ENCODE data around the gene SLC2A1. TPM values are rescaled to one million over a fixed set of nuclear protein-coding genes. Genes with fewer than 3 reads are reported as not detected.
"Not testable (repeated sequence)": the region's sequence is repeated elsewhere in the genome, so short reads cannot be mapped to it uniquely, and the experiment has no call there.

Gene SLC2A1
- total RNA-seq, 1 experiment from 2014 or later: 83.8 TPM

DNA sequence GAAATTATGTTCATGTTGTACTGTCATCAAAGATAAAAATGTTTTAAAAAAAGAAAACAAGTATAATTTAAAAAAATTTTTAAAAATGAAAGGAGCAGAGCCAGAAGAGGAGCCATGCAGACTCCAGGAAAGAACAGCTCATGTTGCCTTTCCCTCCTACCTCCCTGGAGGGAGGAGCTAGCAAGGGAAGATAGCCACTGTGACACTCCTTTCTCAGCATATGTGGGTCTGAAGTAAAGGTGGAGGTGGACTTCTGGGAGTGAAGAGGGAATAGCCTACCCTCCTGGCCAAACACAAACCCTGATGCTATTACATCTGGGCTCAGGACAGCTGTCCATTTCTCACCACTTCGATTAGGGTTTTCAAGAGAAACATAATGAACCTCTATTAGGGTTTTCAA lies 54.2 kb downstream of the SLC2A1 start:
- no peaks in the 10 kb centered on the region for H3K79me2 ChIP-seq (ENCODE audit: low read length)
- no peak overlapping the region for H3K4me3 ChIP-seq (ENCODE audit: low read length)
- DNase-seq: peak; percentile 17
- no peaks in the 10 kb centered on the region for H4K20me1 ChIP-seq (ENCODE audit: insufficient read depth, low read depth, low read length)
- H3K9ac ChIP-seq (ENCODE audit: low read length): no peak overlapping the region
- no peaks in the 10 kb centered on the region for H3K9me3 ChIP-seq (ENCODE audit: low read length)
- H2AFZ ChIP-seq (ENCODE audit: low read length): no peak overlapping the region
- no peaks in the 10 kb centered on the region for H3K36me3 ChIP-seq (ENCODE audit: insufficient read depth, low read length)
- H3K4me2 ChIP-seq (ENCODE audit: low read depth, low read length, poor library complexity, severe bottlenecking): no peak overlapping the region
- no peak overlapping the region for H3K27ac ChIP-seq (ENCODE audit: low read length)
- no peaks in the 10 kb centered on the region for H3K27me3 ChIP-seq (ENCODE audit: low read length)
- H3K4me1 ChIP-seq (ENCODE audit: low read length): no peaks in the 10 kb centered on the region
- H3K9me2 ChIP-seq (replicated peaks; ENCODE audit: insufficient read depth, low read length): no peaks in the 10 kb centered on the region

DNA sequence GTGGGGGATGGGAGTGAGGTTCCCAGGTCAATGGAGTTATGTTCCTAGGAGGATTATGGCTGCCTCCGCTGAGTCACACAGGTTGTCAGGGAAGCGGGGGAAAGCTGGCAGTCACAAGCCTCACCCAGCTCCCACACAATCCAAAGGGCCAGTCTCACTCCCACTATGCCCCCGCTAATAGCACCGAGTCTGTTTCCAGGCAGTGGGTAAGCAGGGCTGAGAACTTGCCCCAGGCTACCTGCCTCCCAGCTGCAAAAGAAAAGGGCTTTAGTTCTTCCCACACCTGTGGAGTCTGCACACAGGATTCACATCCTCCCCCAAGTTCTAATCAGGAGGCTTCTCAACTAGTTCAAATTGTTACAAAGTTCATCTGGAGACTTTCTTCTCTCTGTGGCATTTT lies 58.7 kb downstream of the SLC2A1 start:
- H3K79me2 ChIP-seq (ENCODE audit: low read length); H3K4me2 ChIP-seq (ENCODE audit: low read depth, low read length, poor library complexity, severe bottlenecking); H3K27me3 ChIP-seq (ENCODE audit: low read length); DNase-seq; H3K9me2 ChIP-seq (replicated peaks; ENCODE audit: insufficient read depth, low read length); H3K9ac ChIP-seq (ENCODE audit: low read length); H2AFZ ChIP-seq (ENCODE audit: low read length); H3K4me3 ChIP-seq (ENCODE audit: low read length); H3K9me3 ChIP-seq (ENCODE audit: low read length); H3K36me3 ChIP-seq (ENCODE audit: insufficient read depth, low read length); H4K20me1 ChIP-seq (ENCODE audit: insufficient read depth, low read depth, low read length); H3K4me1 ChIP-seq (ENCODE audit: low read length); H3K27ac ChIP-seq (ENCODE audit: low read length): not testable (repeated sequence)

DNA sequence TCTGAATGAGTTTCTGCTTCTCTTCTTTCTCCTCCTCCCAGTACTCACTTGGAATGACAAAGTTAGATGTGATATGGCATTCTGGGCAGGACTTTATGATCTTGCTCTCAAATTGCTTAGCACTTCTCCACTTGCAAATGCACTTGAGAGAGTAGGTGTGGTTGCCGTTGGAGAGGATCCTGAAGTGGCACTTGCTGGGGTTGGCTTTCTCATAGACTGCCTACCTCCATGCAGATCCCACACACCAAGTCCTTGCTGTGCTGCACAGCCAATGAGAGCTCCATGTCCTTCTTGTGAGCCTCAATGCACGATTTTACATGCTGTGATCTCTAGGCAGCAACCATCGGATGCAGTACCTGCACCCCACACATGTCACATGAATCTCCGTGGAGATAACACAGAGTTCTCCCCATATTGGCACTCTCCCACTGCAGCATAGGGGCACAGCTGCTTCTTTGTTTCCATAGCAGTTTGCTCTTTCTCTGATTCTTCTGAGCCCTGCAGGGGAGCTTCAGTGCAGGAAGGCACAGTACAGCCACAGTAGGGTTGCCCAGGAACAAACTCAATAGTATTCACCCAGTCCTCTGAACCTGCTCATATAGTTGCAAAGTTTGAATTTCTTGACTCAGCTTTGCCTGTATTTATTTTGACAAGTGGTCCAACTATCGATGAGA lies 67.1 kb downstream of the SLC2A1 start:
- Histone ChIP-seq H4K20me1 (ENCODE audit: insufficient read depth, low read depth, low read length) (no peaks in the 10 kb centered on the region), H3K79me2 (ENCODE audit: low read length) (no peaks in the 10 kb centered on the region), H3K4me2 (ENCODE audit: low read depth, low read length, poor library complexity, severe bottlenecking) (no peak overlapping the region), H3K9me2 (replicated peaks; ENCODE audit: insufficient read depth, low read length) (no peaks in the 10 kb centered on the region), H3K9me3 (ENCODE audit: low read length) (no peaks in the 10 kb centered on the region), H3K4me1 (ENCODE audit: low read length) (peaks cover 17% of the 10 kb centered on the region), H3K36me3 (ENCODE audit: insufficient read depth, low read length) (no peaks in the 10 kb centered on the region), H3K9ac (ENCODE audit: low read length) (no peak overlapping the region), H3K27ac (ENCODE audit: low read length) (no peak overlapping the region), H3K4me3 (ENCODE audit: low read length) (no peak overlapping the region), H3K27me3 (ENCODE audit: low read length) (no peaks in the 10 kb centered on the region), H2AFZ (ENCODE audit: low read length) (no peak overlapping the region; the same call in 1 of the 2 replicates)
- DNase-seq: peak; percentile 30

DNA sequence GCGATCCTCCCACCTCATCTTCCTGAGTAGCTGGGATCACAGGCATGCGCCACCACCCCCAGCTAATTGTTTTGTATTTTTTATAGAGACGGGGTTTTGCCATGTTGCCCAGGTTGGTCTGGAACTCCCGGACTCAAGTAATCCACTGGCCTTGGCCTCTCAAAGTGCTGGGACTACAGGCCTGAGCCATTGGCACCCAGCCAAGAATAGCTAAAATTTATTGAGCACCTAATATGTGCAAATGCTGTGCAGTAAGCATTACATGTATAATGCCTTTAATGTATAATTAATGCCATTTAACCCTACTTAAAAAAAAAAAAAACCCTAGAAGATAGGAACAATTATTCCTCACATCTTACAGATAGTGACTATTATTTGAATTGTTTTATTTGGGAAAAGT lies 69.4 kb downstream of the SLC2A1 start:
- Histone ChIP-seq H3K4me2 (ENCODE audit: low read depth, low read length, poor library complexity, severe bottlenecking) (no peak overlapping the region), H3K4me3 (ENCODE audit: low read length) (no peak overlapping the region), H3K9me3 (ENCODE audit: low read length) (no peaks in the 10 kb centered on the region), H3K27me3 (ENCODE audit: low read length) (no peaks in the 10 kb centered on the region), H3K36me3 (ENCODE audit: insufficient read depth, low read length) (no peaks in the 10 kb centered on the region), H3K4me1 (ENCODE audit: low read length) (peaks cover 17% of the 10 kb centered on the region), H2AFZ (ENCODE audit: low read length) (no peak overlapping the region), H4K20me1 (ENCODE audit: insufficient read depth, low read depth, low read length) (no peaks in the 10 kb centered on the region), H3K27ac (ENCODE audit: low read length) (no peak overlapping the region), H3K9me2 (replicated peaks; ENCODE audit: insufficient read depth, low read length) (no peaks in the 10 kb centered on the region), H3K79me2 (ENCODE audit: low read length) (no peaks in the 10 kb centered on the region), H3K9ac (ENCODE audit: low read length) (no peak overlapping the region)
- DNase-seq: peak; percentile 38

- Histone ChIP-seq H3K9me3 (ENCODE audit: low read length) (no peaks in the 10 kb centered on the region), H4K20me1 (ENCODE audit: insufficient read depth, low read depth, low read length) (no peaks in the 10 kb centered on the region), H2AFZ (ENCODE audit: low read length) (no peak overlapping the region), H3K4me1 (ENCODE audit: low read length) (peaks cover 14% of the 10 kb centered on the region), H3K79me2 (ENCODE audit: low read length) (no peaks in the 10 kb centered on the region), H3K9me2 (replicated peaks; ENCODE audit: insufficient read depth, low read length) (no peaks in the 10 kb centered on the region), H3K4me3 (ENCODE audit: low read length) (no peak overlapping the region), H3K27ac (ENCODE audit: low read length) (no peak overlapping the region), H3K9ac (ENCODE audit: low read length) (no peak overlapping the region), H3K36me3 (ENCODE audit: insufficient read depth, low read length) (no peaks in the 10 kb centered on the region), H3K4me2 (ENCODE audit: low read depth, low read length, poor library complexity, severe bottlenecking) (no peak overlapping the region), H3K27me3 (ENCODE audit: low read length) (no peaks in the 10 kb centered on the region)
- peak; percentile 15 for DNase-seq
Measured at GRCh38 chr1:42888013-42888633, 70.5 kb downstream of the SLC2A1 start.

DNA sequence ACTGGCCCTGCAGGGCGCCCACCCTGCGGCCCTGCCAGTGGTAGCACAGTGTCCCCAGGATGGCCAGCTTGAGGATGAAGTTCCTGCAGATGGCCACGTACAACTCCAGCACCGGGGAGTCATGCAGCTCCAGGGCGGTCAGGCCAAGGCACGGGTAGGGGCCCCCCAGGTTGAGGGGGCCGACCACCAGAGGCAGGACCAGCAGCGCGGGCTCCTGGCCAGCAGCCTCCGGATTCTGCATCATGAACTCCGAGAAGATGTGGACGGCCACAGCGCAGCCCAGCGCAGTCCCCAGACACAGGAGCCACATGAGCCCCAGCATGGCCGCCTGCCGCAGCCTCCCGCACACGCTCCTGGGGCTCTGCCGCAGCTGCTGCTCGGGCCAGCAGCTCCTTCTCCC lies 71.3 kb downstream of the SLC2A1 start:
- no peaks in the 10 kb centered on the region for H3K79me2 ChIP-seq (ENCODE audit: low read length)
- H3K9me2 ChIP-seq (replicated peaks; ENCODE audit: insufficient read depth, low read length): no peaks in the 10 kb centered on the region
- no peak overlapping the region for H3K4me3 ChIP-seq (ENCODE audit: low read length)
- no peaks in the 10 kb centered on the region for H3K9me3 ChIP-seq (ENCODE audit: low read length)
- no peak for DNase-seq
- H2AFZ ChIP-seq (ENCODE audit: low read length): no peak overlapping the region
- H4K20me1 ChIP-seq (ENCODE audit: insufficient read depth, low read depth, low read length): no peaks in the 10 kb centered on the region
- H3K27me3 ChIP-seq (ENCODE audit: low read length): no peaks in the 10 kb centered on the region
- H3K9ac ChIP-seq (ENCODE audit: low read length): no peak overlapping the region
- no peaks in the 10 kb centered on the region for H3K36me3 ChIP-seq (ENCODE audit: insufficient read depth, low read length)
- H3K4me2 ChIP-seq (ENCODE audit: low read depth, low read length, poor library complexity, severe bottlenecking): no peak overlapping the region
- H3K27ac ChIP-seq (ENCODE audit: low read length): no peak overlapping the region
- peaks cover 10% of the 10 kb centered on the region for H3K4me1 ChIP-seq (ENCODE audit: low read length)

- Histone ChIP-seq H3K27ac (ENCODE audit: low read length) (no peak overlapping the region), H3K4me1 (ENCODE audit: low read length) (peaks cover 4% of the 10 kb centered on the region), H3K4me3 (ENCODE audit: low read length) (no peak overlapping the region), H3K9me3 (ENCODE audit: low read length) (no peaks in the 10 kb centered on the region), H4K20me1 (ENCODE audit: insufficient read depth, low read depth, low read length) (no peaks in the 10 kb centered on the region), H3K27me3 (ENCODE audit: low read length) (no peaks in the 10 kb centered on the region), H3K4me2 (ENCODE audit: low read depth, low read length, poor library complexity, severe bottlenecking) (no peak overlapping the region), H3K79me2 (ENCODE audit: low read length) (no peaks in the 10 kb centered on the region), H2AFZ (ENCODE audit: low read length) (no peak overlapping the region), H3K9ac (ENCODE audit: low read length) (no peak overlapping the region), H3K36me3 (ENCODE audit: insufficient read depth, low read length) (no peaks in the 10 kb centered on the region), H3K9me2 (replicated peaks; ENCODE audit: insufficient read depth, low read length) (no peaks in the 10 kb centered on the region)
- no peak for DNase-seq
Measured at GRCh38 chr1:42886800-42887199, 71.9 kb downstream of the SLC2A1 start.

DNA sequence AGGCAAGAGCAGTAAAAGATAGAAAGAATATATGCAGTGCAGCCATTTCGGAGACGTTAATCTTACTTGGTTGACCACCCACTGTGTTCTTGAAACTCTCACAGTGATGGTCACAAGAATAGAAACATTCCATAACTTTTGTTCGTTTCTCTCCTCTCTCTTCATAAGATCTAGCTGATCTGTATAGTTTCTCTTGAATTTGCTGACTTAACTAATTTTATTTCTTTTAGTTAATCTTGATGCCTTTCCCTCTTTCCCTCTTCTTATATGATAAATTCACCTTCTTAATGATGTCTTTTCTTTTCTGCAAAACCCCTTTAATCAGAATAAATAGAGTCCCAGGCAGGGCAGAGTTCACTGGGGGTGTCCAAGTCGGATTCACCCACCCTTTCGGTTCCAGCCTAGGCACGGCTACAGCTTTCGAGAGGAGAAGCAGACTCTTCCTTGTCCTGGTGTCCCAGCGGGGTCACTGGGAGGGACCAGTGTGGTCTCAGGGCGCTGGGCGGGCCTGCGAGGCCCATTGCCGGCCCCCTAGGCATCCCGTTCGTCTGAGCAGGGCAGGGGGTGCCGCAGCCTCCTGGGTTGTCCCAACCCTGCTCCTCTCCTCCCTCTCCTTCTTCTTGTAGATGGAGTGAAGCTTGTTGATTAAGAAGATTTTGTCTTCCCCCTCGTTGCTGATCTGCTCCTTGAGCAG lies 72.5 kb downstream of the SLC2A1 start:
- Histone ChIP-seq H3K9ac (ENCODE audit: low read length) (no peak overlapping the region), H3K4me3 (ENCODE audit: low read length) (no peak overlapping the region), H3K4me2 (ENCODE audit: low read depth, low read length, poor library complexity, severe bottlenecking) (no peak overlapping the region), H3K4me1 (ENCODE audit: low read length) (no peaks in the 10 kb centered on the region), H3K9me3 (ENCODE audit: low read length) (no peaks in the 10 kb centered on the region), H3K9me2 (replicated peaks; ENCODE audit: insufficient read depth, low read length) (no peaks in the 10 kb centered on the region), H3K27me3 (ENCODE audit: low read length) (no peaks in the 10 kb centered on the region), H4K20me1 (ENCODE audit: insufficient read depth, low read depth, low read length) (no peaks in the 10 kb centered on the region), H3K36me3 (ENCODE audit: insufficient read depth, low read length) (no peaks in the 10 kb centered on the region), H3K27ac (ENCODE audit: low read length) (no peak overlapping the region), H3K79me2 (ENCODE audit: low read length) (no peaks in the 10 kb centered on the region), H2AFZ (ENCODE audit: low read length) (no peak overlapping the region)
- DNase-seq: peak; percentile 17
